Hepatocyte (in vitro differentiated cells): ENCODE measurements around the gene KLHL12. TPM values are rescaled to one million over a fixed set of nuclear protein-coding genes. Genes with fewer than 3 reads are reported as not detected.

Experiments used
- DNase-seq: peaks from one replicate; pipeline ENCODE4 v3.0.0-alpha.2; 2016; ENCODE audit warnings: low spot score
- H2AFZ ChIP-seq: fragments of 200-600 bp; sonication (generic); 2 replicates; pipeline ENCODE4 v1.6.0; 2016; ENCODE audit warnings: antibody characterized with exemption, mild to moderate bottlenecking
- H3K27ac ChIP-seq: fragments of 200-600 bp; sonication (generic); 2 replicates; pipeline ENCODE4 v1.5.1; 2016; ENCODE audit warnings: mild to moderate bottlenecking
- H3K27me3 ChIP-seq: fragments of 200-600 bp; sonication (generic); 2 replicates; pipeline ENCODE4 v1.6.1; 2016
- H3K36me3 ChIP-seq: fragments of 200-600 bp; sonication (generic); replicated peaks from 2 replicates; pipeline ENCODE4 v1.5.1; 2016; ENCODE audit warnings: low read depth; ENCODE audit not compliant: insufficient read depth
- H3K4me1 ChIP-seq: fragments of 200-600 bp; sonication (generic); 2 replicates; pipeline ENCODE4 v1.5.1; 2016; ENCODE audit warnings: mild to moderate bottlenecking, moderate library complexity; ENCODE audit not compliant: insufficient read depth
- H3K4me2 ChIP-seq: fragments of 200-600 bp; sonication (generic); 2 replicates; pipeline ENCODE4 v1.6.0; 2016
- H3K4me3 ChIP-seq: fragments of 200-600 bp; sonication (generic); 2 replicates; pipeline ENCODE4 v1.5.1; 2016; ENCODE audit warnings: mild to moderate bottlenecking
- H3K79me2 ChIP-seq: fragments of 200-600 bp; sonication (generic); 2 replicates; pipeline ENCODE4 v1.6.0; 2017; ENCODE audit warnings: mild to moderate bottlenecking
- H3K9me2 ChIP-seq: fragments of 200-600 bp; sonication (generic); replicated peaks from 2 replicates; pipeline ENCODE4 v1.6.0; 2017; ENCODE audit warnings: mild to moderate bottlenecking; ENCODE audit not compliant: insufficient read depth
- H3K9me3 ChIP-seq: fragments of 200-600 bp; sonication (generic); 2 replicates; pipeline ENCODE4 v1.5.1; 2016; ENCODE audit warnings: low read depth, mild to moderate bottlenecking
- H4K20me1 ChIP-seq: fragments of 200-600 bp; sonication (generic); 2 replicates; pipeline ENCODE4 v1.6.0; 2016; ENCODE audit warnings: mild to moderate bottlenecking; ENCODE audit not compliant: insufficient read depth, poor library complexity, severe bottlenecking
- CTCF ChIP-seq: fragments of 200-600 bp; sonication (generic); IDR thresholded peaks from 2 replicates; pipeline ENCODE4 v1.5.1; 2016; ENCODE audit warnings: antibody characterized with exemption, mild to moderate bottlenecking; ENCODE audit not compliant: poor library complexity
- EZH2 ChIP-seq: fragments of 200-600 bp; sonication (generic); IDR thresholded peaks from 2 replicates; pipeline ENCODE4 v1.6.1; 2016; ENCODE audit warnings: antibody characterized with exemption, mild to moderate bottlenecking, borderline replicate concordance
- EZH2phosphoT487 ChIP-seq: fragments of 200-600 bp; sonication (generic); IDR thresholded peaks from one replicate; pipeline ENCODE4 v1.6.1; 2018; ENCODE audit warnings: antibody characterized with exemption, mild to moderate bottlenecking, low read depth, moderate library complexity; ENCODE audit not compliant: unreplicated experiment, severe bottlenecking
- WGBS: methylation state at CpG from one replicate; pipeline ENCODE4 v1.1.6; 2016; ENCODE audit warnings: low lambda C conversion rate; ENCODE audit errors: missing lambda C conversion rate; 5-methylcytosine and 5-hydroxymethylcytosine counted together
- polyA plus RNA-seq: library from polyadenylated mRNA; unstranded; fragments of >200 nt; fragmentation: Nextera tagmentation; extraction: Ambion mirVana; gene quantifications from 2 replicates; pipeline ENCODE4 v1.2.1, GENCODE V29; 2016
- small RNA-seq: library from RNA; depleted of rRNA; stranded (forward); fragments of <200 nt; gene quantifications from one replicate; pipeline ENCODE3, GENCODE V24; 2014
- total RNA-seq: library from RNA; depleted of rRNA; stranded (reverse); fragments of >200 nt; gene quantifications from 2 replicates; pipeline ENCODE4 v1.2.3, GENCODE V29; 2014

The KLHL12 gene
- total and polyA plus RNA-seq, 2 experiments from 2014 or later = 15.1 to 23.4 TPM

- WGBS = 59% methylated on average over 6 of the region's 6 CpGs
- no peak for DNase-seq
- H3K27me3 ChIP-seq = no peaks in the 10 kb centered on the region
- no peak overlapping the region for H3K27ac ChIP-seq
- no peaks in the 10 kb centered on the region for H3K79me2 ChIP-seq
- H4K20me1 ChIP-seq = no peaks in the 10 kb centered on the region
- H3K4me1 ChIP-seq = no peaks in the 10 kb centered on the region
- no peaks in the 10 kb centered on the region for H3K9me2 ChIP-seq
- no peak overlapping the region for H3K4me2 ChIP-seq
- H3K9me3 ChIP-seq = no peaks in the 10 kb centered on the region
- TF ChIP-seq CTCF (no peak), EZH2phosphoT487 (no peak), EZH2 (no peak)
- no peak overlapping the region for H3K4me3 ChIP-seq
- no peaks in the 10 kb centered on the region for H3K36me3 ChIP-seq
- no peak overlapping the region for H2AFZ ChIP-seq
Measured at GRCh38 chr1:202844935-202845334, 82.1 kb downstream of the KLHL12 start.

GRCh38 chr1:202844259-202844658 is 82.8 kb downstream of the KLHL12 start:
- H3K27ac ChIP-seq = no peak overlapping the region
- no peaks in the 10 kb centered on the region for H3K27me3 ChIP-seq
- no peak overlapping the region for H2AFZ ChIP-seq
- H4K20me1 ChIP-seq = no peaks in the 10 kb centered on the region
- H3K79me2 ChIP-seq = no peaks in the 10 kb centered on the region
- no peak overlapping the region for H3K4me2 ChIP-seq
- no peak overlapping the region for H3K4me3 ChIP-seq
- TF ChIP-seq EZH2phosphoT487 = no peak
- no peak for TF ChIP-seq EZH2
- TF ChIP-seq CTCF = no peak
- H3K36me3 ChIP-seq = no peaks in the 10 kb centered on the region
- DNase-seq = no peak
- 92% methylated on average over 5 of the region's 5 CpGs for WGBS
- no peaks in the 10 kb centered on the region for H3K9me3 ChIP-seq
- H3K9me2 ChIP-seq = no peaks in the 10 kb centered on the region
- H3K4me1 ChIP-seq = no peaks in the 10 kb centered on the region

GRCh38 chr1:202843081-202843480 is 84.0 kb downstream of the KLHL12 start:
- H3K9me2 ChIP-seq = no peaks in the 10 kb centered on the region

More at GRCh38 chr1:202843081-202843480, 84.0 kb downstream of the KLHL12 start:
- no peaks in the 10 kb centered on the region for H3K79me2 ChIP-seq
- no peaks in the 10 kb centered on the region for H3K36me3 ChIP-seq
- no peak overlapping the region for H2AFZ ChIP-seq
- no peaks in the 10 kb centered on the region for H3K9me3 ChIP-seq
- 90% methylated on average over 11 of the region's 11 CpGs for WGBS
- H3K27ac ChIP-seq = no peak overlapping the region
- H3K4me2 ChIP-seq = no peak overlapping the region
- H4K20me1 ChIP-seq = no peaks in the 10 kb centered on the region
- DNase-seq = no peak
- no peaks in the 10 kb centered on the region for H3K4me1 ChIP-seq
- TF ChIP-seq EZH2phosphoT487 (no peak), CTCF (no peak), EZH2 (no peak)
- no peaks in the 10 kb centered on the region for H3K27me3 ChIP-seq
- H3K4me3 ChIP-seq = no peak overlapping the region

Small RNA genes lying within 50 kb of the gene (small RNA-seq; reads per million reads assigned to genes)
- gene RF00019 = not detected

Other genes starting within 250 kb of the KLHL12 start
- 0.64 and 0.90 TPM in 2 replicates for gene SYT2, start 216.8 kb downstream of the KLHL12 start, total RNA-seq
- 0.12 and 0.81 TPM in 2 replicates for gene SYT2, start 216.8 kb downstream of the KLHL12 start, polyA plus RNA-seq
- 102 and 110 TPM in 2 replicates for gene KDM5B, start 118.8 kb downstream of the KLHL12 start, total RNA-seq
- gene KDM5B, start 118.8 kb downstream of the KLHL12 start, polyA plus RNA-seq = 87.9 and 94.8 TPM in 2 replicates
- gene PCAT6, start 116.3 kb downstream of the KLHL12 start, total RNA-seq = 0.48 and 0.60 TPM in 2 replicates
- 11.1 and 15.7 TPM in 2 replicates for gene PCAT6, start 116.3 kb downstream of the KLHL12 start, polyA plus RNA-seq
- 6.1 and 8.3 TPM in 2 replicates for gene RABIF, start 38.1 kb downstream of the KLHL12 start, total RNA-seq
- gene RABIF, start 38.1 kb downstream of the KLHL12 start, polyA plus RNA-seq = 13.6 and 14.7 TPM in 2 replicates
- gene ADIPOR1, start 31.1 kb upstream of the KLHL12 start, total RNA-seq = 75.7 and 103 TPM in 2 replicates
- gene ADIPOR1, start 31.1 kb upstream of the KLHL12 start, polyA plus RNA-seq = 114 and 121 TPM in 2 replicates
- gene CYB5R1, start 40.0 kb upstream of the KLHL12 start, total RNA-seq = 64.9 and 71.6 TPM in 2 replicates
- gene CYB5R1, start 40.0 kb upstream of the KLHL12 start, polyA plus RNA-seq = 93.8 and 97.6 TPM in 2 replicates
- 78.8 and 105 TPM in 2 replicates for gene TMEM183A, start 80.1 kb upstream of the KLHL12 start, total RNA-seq
- gene TMEM183A, start 80.1 kb upstream of the KLHL12 start, polyA plus RNA-seq = 61.0 and 65.2 TPM in 2 replicates
- 1.1 and 1.4 TPM in 2 replicates for gene PPFIA4, start 99.3 kb upstream of the KLHL12 start, total RNA-seq
- gene PPFIA4, start 99.3 kb upstream of the KLHL12 start, polyA plus RNA-seq = 1.7 and 5.2 TPM in 2 replicates
- gene MYOG, start 158.8 kb upstream of the KLHL12 start, total RNA-seq = not detected in 2 replicates
- not detected in 2 replicates for gene MYOG, start 158.8 kb upstream of the KLHL12 start, polyA plus RNA-seq
- gene ADORA1, start 200.5 kb upstream of the KLHL12 start, total RNA-seq = 2.3 and 2.4 TPM in 2 replicates
- 1.6 and 2.0 TPM in 2 replicates for gene ADORA1, start 200.5 kb upstream of the KLHL12 start, polyA plus RNA-seq
- not detected in 2 replicates for gene MYBPH, start 248.6 kb upstream of the KLHL12 start, total RNA-seq
- 0.70 TPM in 1 of 2 replicates, not detected in the other for gene MYBPH, start 248.6 kb upstream of the KLHL12 start, polyA plus RNA-seq